ENCODE results near the gene RIMBP2. TPM values are rescaled to one million over a fixed set of nuclear protein-coding genes. Genes with fewer than 3 reads are reported as not detected.
"Not testable (repeated sequence)": the region's sequence is repeated elsewhere in the genome, so short reads cannot be mapped to it uniquely, and the experiment has no call there.

RIMBP2 gene
- total RNA-seq, 1 donor from 2014 or later = 0.25 TPM

- TF ChIP-seq POLR2AphosphoS5 (IDR thresholded peaks at IDR 0.05; ENCODE audit: insufficient read depth in 1 of 2, low read depth in 1 of 2) (no peak), POLR2A (IDR thresholded peaks at IDR 0.05) (no peak), CTCF (IDR thresholded peaks at IDR 0.05) (no peak)
- H3K27me3 ChIP-seq = no peaks in the 10 kb centered on the region
- intact Hi-C loops (cut with DNase I) = no loop called here
- H3K4me3 ChIP-seq = no peak overlapping the region
- H3K36me3 ChIP-seq = no peaks in the 10 kb centered on the region
- DNase-seq (ENCODE audit: extremely low spot score in 2 of 2) = no peak
- H3K27ac ChIP-seq = no peak overlapping the region
- no peaks in the 10 kb centered on the region for H3K4me1 ChIP-seq
- H3K9me3 ChIP-seq = no peaks in the 10 kb centered on the region
Observed at GRCh38 chr12:130588696-130589539, 127.2 kb downstream of the RIMBP2 start.

GRCh38 chr12:130587966-130588365 lies 128.1 kb downstream of the RIMBP2 start:
- no peak for DNase-seq (ENCODE audit: extremely low spot score in 2 of 2)

GRCh38 chr12:130584475-130584874 lies 131.6 kb downstream of the RIMBP2 start:
- intact Hi-C loops (cut with DNase I); H3K36me3 ChIP-seq; H3K27me3 ChIP-seq; H3K27ac ChIP-seq; H3K4me3 ChIP-seq; H3K9me3 ChIP-seq; H3K4me1 ChIP-seq; DNase-seq (ENCODE audit: extremely low spot score in 2 of 2): not testable (repeated sequence)

More at GRCh38 chr12:130587966-130588365, 128.1 kb downstream of the RIMBP2 start:
- TF ChIP-seq CTCF (IDR thresholded peaks at IDR 0.05) (no peak), POLR2AphosphoS5 (IDR thresholded peaks at IDR 0.05; ENCODE audit: insufficient read depth in 1 of 2, low read depth in 1 of 2) (no peak), POLR2A (IDR thresholded peaks at IDR 0.05) (no peak)
- no peak overlapping the region for H3K27ac ChIP-seq
- no peaks in the 10 kb centered on the region for H3K4me1 ChIP-seq
- no peak overlapping the region for H3K4me3 ChIP-seq
- intact Hi-C loops (cut with DNase I) = no loop called here
- no peaks in the 10 kb centered on the region for H3K27me3 ChIP-seq
- H3K36me3 ChIP-seq = no peaks in the 10 kb centered on the region
- H3K9me3 ChIP-seq = no peaks in the 10 kb centered on the region

- H3K4me3 ChIP-seq = no peak overlapping the region
- H3K4me1 ChIP-seq = no peaks in the 10 kb centered on the region
- H3K27ac ChIP-seq = no peak overlapping the region
- no peaks in the 10 kb centered on the region for H3K27me3 ChIP-seq
- H3K36me3 ChIP-seq = no peaks in the 10 kb centered on the region
- DNase-seq (ENCODE audit: extremely low spot score in 2 of 2) = no peak
- TF ChIP-seq CTCF (IDR thresholded peaks at IDR 0.05) = no peak
- no peak for TF ChIP-seq POLR2A (IDR thresholded peaks at IDR 0.05)
- TF ChIP-seq POLR2AphosphoS5 (IDR thresholded peaks at IDR 0.05; ENCODE audit: insufficient read depth in 1 of 2, low read depth in 1 of 2) = no peak
- H3K9me3 ChIP-seq = no peaks in the 10 kb centered on the region
- intact Hi-C loops (cut with DNase I) = no loop called here
Observed at GRCh38 chr12:130583800-130584199, 132.3 kb downstream of the RIMBP2 start.

- H3K27ac ChIP-seq = no peak overlapping the region
- no peaks in the 10 kb centered on the region for H3K9me3 ChIP-seq
- H3K27me3 ChIP-seq = no peaks in the 10 kb centered on the region
- no peaks in the 10 kb centered on the region for H3K36me3 ChIP-seq
- no peaks in the 10 kb centered on the region for H3K4me1 ChIP-seq
- H3K4me3 ChIP-seq = no peak overlapping the region
- no peak for DNase-seq (ENCODE audit: extremely low spot score in 2 of 2)
- intact Hi-C loops (cut with DNase I) = no loop called here
- TF ChIP-seq POLR2A (IDR thresholded peaks at IDR 0.05) (no peak), CTCF (IDR thresholded peaks at IDR 0.05) (no peak), POLR2AphosphoS5 (IDR thresholded peaks at IDR 0.05; ENCODE audit: insufficient read depth in 1 of 2, low read depth in 1 of 2) (no peak)
Observed at GRCh38 chr12:130583317-130583716, 132.8 kb downstream of the RIMBP2 start.

Data from vagina (tissue), 2 donors.